ENCODE data around the gene OR56B4.
"Not testable (repeated sequence)": the region's sequence is repeated elsewhere in the genome, so short reads cannot be mapped to it uniquely, and the experiment has no call there.

The OR56B4 gene, protein sequence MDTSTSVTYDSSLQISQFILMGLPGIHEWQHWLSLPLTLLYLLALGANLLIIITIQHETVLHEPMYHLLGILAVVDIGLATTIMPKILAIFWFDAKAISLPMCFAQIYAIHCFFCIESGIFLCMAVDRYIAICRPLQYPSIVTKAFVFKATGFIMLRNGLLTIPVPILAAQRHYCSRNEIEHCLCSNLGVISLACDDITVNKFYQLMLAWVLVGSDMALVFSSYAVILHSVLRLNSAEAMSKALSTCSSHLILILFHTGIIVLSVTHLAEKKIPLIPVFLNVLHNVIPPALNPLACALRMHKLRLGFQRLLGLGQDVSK

DNA sequence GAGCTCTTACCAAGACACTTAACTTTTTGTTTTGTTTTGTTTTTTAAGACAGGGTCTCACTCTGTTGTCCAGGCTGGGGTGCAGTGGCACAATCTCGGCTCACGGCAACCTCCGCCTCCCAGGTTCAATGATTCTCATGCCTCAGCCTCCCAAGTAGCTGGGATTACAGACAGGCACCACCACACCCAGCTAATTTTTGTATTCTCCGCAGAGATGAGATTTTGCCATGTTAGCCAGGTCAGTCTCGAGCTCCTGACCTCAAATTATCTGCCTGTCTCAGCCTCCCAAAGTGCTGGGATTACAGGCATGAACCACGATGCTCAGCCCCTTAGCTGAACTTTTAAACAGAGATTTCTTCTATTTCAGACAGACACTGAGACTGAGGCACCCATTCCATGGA lies at the start of gene OR56B4:
OR56B4 (plus strand) TSS at position 301 of the 400 bp plus-strand sequence; CDS start at position 396, 95 bp downstream.
- DNase-seq (ENCODE audit: low spot score) = not testable (repeated sequence)

DNA sequence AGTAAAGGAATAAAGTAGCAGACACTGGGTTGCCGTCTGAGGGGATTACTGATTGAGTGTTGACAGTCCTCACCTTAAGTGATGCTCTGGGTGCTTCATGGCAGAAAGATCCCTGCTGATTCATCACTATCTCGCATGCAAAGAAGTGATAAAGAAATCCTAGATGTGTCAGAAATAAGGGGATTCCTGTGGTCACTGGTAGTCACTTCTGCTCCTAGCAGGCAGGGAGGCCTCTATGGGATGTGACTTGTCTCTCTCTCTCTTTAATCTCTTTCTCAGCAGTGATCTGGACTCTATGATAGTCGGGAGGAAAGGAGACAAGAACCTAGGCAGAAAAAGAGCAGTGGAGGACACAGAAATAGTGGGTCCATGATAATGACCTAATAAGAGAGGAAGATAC lies 46.0 kb upstream of the OR56B4 start:
- no peak for DNase-seq (ENCODE audit: low spot score)

DNA sequence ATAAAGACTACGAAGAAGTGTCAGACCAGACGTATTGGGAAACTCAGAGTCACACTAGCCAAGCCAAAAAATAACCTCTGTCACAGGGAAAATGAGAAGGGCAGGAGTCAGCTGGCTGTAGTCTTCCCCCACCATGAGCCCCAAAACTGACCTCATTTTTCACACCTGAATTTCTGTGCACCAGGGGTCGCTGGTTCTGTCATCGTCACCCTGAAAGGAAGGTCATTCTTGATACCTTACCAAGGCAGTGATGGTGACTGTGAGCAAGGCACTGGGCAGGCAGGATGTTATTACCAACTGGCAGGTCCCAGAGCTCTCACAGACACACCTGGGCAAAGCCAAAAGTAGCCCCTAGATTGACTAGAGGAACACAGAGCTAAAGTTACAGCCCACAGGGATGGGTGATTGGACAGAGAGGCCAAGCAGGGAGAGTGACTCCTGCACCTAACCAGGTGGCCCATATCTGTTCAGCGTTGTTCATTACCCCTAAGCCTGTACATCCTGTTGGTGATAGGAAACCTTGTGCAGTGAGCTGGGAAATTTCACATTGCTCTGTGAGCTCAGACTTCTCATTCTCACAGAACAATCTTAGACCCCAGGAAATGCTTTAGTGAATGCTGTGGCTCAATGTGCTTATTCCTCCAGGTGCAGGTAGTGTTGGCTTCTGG lies 44.7 kb upstream of the OR56B4 start:
- DNase-seq (ENCODE audit: low spot score) = no peak

DNA sequence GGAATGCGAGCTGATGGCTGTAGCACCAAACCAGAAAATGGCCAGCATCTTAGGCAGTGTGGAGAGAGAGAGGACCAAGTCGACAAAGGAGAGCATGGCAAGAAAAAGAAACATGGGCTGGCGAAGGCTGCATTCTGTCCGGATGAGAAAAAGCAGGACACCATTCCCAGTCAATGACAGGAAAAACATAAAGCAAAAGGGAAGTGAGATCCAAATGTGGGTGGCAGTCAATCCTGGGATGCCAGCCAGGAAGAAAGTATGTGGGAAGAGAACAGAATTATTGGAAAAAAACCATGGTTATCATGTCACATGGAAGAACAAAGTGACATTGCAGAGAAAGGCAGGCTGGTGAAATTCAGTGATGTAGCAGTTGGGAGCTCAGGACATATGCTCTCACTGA lies 40.0 kb upstream of the OR56B4 start:
- DNase-seq (ENCODE audit: low spot score) = no peak

DNA sequence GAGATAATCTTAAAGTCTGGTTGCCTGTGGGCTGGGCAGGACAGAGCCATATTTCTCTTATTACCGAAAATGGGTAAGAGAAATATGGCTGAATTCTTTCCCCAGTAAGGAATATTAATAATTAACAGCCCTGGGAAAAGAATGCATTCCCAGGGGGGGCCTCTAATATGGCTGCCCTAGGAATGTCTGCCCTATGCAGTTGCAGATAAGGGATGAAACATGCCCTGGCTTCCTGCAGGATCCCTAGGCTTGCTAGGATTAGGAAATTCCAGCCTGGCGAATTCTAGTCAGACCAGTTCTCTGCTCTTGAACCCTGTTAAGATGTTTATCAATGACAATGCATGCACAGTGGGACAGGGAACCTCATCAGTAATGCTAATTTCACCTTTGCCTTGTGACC lies 31.0 kb upstream of the OR56B4 start:
- DNase-seq (ENCODE audit: low spot score) = not testable (repeated sequence)

DNA sequence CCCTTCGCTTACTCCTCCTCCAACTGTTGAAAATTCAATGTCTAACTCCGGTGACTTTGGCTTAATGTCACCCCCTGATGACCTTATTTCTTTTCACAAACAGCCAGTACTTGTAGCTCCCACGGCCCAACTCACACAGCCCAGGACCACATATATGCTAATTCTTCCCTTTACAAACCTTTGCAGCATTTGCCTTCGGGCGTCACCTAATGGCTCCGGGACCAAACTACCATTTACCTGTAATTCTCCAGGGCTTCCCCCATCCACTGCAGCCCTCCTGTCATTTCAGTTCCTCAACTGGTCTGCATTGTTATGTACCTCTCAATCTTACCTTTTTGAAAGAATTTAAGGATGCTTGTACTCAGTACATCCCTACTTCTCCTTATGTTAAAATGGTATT lies 29.8 kb upstream of the OR56B4 start:
- DNase-seq (ENCODE audit: low spot score) = no peak

DNA sequence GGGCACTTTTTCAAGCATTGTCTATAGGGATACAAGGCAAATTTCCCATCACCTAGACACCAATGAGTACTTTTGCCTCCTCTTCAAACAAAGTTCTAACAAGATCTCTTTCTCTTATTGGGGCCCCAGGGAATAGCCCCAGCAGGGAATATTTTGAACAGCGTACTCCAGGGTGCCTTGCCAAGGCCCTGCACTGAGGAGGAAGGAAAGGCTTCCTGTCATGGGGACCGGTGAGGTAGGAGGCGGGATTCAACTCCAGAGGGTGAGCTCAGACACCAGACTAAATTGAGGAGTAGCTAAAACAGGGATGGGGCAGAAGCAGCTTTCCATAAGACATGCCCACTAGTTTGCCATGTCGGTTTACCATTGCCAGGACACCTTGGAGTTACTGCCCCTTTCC lies 28.0 kb upstream of the OR56B4 start:
- no peak for DNase-seq (ENCODE audit: low spot score)

DNA sequence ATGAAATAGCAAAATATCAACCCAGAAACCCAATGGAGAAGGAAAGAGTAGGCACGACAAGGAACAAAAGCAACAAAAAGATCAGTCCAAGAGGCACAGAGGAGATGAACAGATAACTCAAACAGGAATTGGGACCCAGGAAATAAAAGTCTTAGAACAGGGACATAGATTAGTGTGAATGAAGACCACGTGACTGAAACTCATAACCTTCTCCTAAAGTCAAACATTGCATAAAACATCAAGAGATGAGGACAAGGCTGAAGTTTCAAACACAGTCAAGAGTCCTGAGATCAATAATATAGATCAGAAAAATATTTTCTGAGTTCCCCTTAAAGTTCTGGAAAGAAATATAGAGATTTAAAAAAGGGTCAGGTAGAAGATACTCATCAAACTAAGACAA lies 24.4 kb upstream of the OR56B4 start:
- DNase-seq (ENCODE audit: low spot score) = no peak

DNA sequence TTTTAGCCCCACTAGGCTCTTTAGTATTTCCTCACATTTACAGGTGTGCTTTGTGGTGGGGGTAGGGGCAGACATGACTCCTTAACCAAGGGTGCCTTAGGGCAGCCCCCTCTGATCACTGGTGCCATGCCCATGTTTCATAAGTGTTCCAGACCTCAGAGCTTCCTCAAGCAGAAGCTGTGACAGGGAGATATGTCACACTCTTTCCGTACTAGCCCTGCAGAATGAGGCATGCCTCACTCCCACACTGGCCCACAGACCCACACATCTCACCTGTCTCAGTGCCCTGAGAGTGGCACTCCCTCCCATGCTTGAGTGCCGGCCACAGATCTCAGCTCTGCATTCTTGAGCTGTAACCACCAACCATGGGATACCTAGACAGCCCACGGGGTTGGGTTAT lies 22.9 kb upstream of the OR56B4 start:
- DNase-seq (ENCODE audit: low spot score) = no peak

DNA sequence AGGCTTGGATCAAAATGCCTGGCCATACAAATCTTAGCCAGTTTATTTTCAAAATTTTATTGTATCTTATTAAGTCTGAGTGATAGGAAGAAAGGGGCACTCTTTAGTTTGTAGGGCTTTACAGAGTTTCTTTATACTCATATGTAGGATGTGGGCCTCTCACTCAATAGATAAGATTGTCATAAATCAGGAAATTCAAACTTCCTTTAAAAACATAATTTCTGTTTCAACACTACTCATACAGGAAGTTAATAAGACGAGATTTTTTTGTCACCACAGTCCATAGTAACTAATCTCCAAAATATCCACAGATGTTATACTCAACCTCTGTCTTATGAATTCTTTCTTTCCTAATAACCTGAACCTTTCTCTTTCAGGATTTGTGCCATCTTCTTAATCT lies 13.3 kb upstream of the OR56B4 start:
- DNase-seq (ENCODE audit: low spot score) = no peak

DNA sequence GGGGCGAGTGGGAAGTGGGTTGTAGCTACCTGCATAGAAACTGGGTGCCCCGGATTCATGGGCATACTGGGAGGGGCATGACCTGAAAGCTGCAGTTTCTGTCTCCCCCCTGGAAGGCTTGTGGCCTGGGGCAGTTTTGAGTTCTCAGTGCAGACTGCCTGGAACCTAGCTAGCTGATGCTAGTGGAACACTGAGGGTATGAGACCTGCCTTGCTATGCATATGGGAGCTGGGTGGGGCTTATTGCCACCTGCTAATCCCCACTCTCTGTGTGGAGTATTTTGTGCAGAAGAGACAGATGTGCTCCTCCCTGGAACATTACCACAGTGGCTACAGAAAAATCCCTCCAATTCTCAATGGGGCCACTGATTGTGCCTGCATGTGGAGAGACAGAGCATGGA lies 11.7 kb upstream of the OR56B4 start:
- DNase-seq (ENCODE audit: low spot score) = no peak

DNA sequence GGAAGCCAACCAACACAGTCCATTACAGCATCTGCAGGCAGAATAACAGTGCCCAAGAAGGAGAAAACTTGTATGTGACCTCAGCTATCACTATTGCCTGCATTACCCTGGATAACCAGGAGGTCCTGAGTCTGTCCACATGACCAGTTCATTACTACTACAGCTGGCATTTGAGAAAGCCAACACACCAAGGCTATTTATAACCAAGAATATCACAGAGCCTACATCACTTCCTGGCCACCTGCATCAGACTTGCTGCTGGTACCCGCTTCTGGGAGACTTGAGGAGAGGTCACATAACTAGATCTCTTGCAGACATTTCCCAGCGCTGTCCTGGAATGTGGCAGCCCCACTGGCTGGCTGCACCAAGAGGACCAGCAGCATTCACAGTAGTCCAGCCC lies 11.1 kb upstream of the OR56B4 start:
- no peak for DNase-seq (ENCODE audit: low spot score)

DNA sequence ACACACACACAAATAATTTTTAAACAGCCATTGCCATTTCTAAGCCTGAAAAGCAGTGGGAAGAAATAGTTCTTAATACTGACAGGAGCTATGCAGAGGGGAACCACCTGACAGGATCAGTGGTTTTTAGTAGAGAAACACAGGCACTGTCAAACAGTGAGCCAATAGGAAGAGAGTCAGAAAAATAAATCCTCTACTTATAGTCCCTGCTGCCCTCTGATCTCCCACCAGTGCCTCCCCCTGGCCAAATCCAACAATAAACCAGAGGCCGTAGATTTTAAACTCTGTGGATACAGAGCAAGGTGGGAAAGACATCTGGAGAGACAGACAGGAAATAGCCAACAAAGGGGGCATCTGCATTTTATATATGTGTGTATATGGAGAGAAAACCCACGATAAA lies 7.9 kb upstream of the OR56B4 start:
- DNase-seq (ENCODE audit: low spot score) = no peak

DNA sequence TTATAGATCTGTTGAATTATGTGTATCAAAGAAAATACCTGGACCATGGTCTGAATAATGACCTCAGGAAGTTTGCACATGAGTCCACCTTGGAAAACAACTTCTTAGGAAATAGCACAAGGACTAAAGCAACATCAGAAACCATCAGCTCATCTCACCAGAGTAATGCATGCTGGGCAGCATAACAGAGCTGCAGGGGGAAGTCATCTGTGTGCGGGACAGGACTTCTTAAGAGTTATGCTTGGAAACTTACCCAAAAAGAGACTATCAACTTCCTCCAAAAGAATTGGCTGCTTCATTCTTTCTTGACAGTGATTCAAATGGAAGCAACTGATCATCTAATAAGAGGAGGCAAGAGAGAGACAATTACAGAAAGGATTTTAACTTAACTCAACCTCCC lies 2.5 kb downstream of the OR56B4 start:
- no peak for DNase-seq (ENCODE audit: low spot score)

DNA sequence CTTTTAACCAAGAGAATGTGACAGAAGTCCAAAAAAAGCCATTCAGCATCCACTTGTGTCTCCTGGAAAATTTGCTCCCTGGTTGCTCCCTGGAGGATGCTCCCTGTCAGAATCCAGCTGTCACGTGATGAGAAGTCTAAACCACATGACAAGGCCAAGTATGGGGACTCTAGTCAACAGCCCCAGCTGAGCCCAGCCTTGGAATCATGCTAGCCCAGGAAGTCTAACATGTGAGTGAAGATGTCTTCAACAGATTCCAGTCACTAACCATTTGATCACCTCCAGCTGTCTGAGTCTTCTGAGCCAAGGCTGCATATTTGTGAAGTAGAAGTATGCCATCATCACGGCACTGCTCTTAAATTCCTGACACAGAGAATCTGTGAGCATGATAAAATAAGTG lies 4.2 kb downstream of the OR56B4 start:
- no peak for DNase-seq (ENCODE audit: low spot score)

DNA sequence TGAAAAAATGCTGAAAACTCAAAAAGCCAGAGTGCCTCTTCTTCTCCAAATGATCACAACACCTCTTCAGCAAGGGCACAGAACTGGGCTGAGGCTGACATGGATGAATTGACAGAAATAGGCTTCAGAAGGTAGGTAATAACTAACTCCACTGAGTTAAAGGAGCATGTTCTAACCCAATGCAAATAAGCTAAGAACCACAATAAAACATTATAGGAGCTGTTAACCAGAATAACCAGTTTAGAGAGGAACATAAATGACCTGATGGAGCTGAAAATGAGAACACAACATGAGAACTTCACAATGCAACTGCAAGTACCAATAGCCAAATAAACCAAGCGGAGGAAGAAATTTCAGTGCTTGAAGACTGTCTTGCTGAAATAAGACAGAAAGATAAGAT lies 9.2 kb downstream of the OR56B4 start:
- DNase-seq (ENCODE audit: low spot score) = no peak

DNA sequence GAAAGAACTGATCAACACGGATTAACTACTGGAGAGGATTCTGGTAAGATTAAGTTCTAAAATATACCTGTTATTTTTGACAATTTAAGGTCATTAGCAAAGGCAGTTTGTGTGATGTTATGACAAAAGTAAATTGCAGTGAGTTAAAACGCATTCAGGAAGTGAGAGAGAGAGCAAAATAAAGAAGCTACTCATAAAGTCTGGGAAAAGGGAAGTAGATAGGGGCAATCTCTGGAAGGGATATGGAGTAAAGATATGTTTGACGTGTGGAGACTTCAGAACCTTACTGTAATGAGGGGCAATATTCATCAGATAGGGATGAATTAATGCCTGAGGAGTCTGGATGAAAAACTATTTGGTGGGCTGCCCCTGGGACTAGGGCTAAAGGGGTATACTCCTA lies 16.8 kb downstream of the OR56B4 start:
- DNase-seq (ENCODE audit: low spot score) = no peak

DNA sequence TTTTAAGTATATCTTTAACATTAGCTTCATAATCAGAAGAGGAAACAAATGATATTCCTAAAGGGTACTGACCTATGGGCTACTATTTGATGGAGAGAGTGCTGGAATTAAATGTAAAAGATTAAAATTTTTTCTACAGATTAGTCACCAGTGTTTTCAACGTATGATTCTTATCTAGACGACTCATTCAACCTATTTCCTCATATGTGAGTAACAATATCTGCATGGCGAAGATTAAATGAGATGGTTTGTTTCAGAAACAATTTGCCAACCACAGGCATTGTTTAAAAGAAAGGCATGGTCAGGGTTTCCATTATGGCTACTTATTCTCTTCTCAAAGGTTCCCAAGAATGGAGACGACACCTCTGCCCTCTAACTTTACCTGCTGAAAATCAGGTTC lies 20.4 kb downstream of the OR56B4 start:
- DNase-seq (ENCODE audit: low spot score) = no peak

DNA sequence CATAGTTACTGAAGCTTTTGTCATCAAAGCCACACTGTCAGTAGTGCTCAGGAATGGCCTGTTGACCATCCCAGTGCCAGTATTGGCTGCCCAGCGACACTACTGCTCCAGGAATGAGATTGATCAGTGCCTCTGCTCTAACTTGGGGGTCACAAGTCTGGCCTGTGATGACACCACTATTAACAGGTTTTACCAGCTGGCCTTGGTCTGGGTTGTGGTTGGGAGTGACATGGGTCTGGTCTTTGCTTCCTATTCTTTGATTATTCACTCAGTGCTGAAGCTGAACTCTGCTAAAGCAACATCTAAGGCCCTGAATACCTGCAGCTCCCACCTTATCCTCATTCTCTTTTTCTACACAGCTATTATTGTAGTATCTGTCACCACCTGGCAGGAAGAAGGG lies 21.5 kb downstream of the OR56B4 start:
- DNase-seq (ENCODE audit: low spot score) = no peak

DNA sequence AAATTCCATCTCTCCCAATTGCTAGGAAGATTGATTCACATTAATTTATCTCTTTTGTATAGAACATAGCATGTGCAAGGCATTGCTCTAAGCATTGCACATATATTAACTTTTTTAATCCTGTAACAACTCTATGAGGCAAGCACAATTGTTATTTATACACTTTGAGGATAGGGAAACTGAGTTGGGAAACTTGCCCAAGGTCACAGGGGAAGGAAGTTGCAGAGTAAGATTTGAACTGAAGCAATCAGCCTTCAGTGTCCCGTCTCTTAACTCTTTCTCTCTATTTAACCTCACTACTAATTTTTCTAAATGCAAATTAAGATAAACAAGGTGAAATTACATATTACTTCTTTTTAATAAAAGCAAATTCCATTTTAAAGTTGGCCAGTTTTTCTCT lies 22.2 kb downstream of the OR56B4 start:
- no peak for DNase-seq (ENCODE audit: low spot score)

DNA sequence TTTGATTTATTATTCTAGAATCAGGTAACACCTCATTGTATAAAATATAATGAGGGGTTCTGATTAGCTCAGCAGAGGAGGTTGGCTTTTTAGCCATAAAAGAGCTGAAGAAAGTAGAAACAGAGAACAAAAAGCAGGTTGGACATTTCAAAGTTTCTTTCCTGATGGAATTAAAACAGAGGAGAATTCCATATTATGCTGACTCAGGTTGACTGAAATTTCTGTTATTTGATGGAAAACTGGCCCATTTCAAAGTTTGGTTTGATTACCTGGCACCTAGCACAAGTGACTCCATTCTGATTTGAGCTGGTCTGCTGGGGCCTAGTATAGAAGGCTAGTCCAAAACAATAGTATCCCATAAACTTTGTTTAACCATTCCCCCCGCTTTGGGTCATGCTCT lies 24.9 kb downstream of the OR56B4 start:
- DNase-seq (ENCODE audit: low spot score) = no peak

DNA sequence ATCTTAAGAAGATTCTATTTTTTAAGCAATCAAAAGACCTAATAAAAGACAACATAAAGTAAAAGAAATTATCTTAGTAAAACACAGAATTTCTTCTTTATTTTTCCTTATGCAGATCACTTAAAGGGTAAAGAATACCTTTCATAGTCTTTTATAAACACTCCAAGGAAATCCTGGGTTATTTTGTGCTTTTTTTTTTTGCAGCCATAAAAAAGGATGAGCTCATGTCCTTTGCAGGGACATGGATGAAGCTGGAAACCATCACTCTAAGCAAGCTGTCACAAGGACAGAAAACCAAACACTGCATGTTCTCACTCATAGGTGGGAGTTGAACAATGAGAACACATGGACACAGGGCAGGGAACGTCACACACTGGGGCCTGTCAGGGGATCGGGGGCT lies 28.5 kb downstream of the OR56B4 start:
- not testable (repeated sequence) for DNase-seq (ENCODE audit: low spot score)

DNA sequence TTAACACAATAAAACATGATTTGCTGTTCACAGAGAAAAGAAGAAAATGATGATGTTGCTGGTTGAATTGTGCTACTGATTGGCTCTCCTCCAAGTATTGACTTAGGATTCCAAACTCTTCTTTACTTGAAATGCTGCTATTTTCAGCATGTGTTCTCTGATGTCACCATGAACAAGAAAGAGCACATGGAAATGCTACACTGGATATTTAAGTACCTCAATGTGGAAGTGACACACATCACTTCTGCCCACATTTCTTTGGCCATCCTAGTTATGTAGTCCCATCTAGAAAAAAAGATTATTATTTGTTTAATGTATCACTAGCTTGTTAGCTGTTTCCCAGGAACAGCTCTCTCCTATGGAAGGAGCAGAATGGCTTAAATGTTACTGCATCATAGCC lies 35.5 kb downstream of the OR56B4 start:
- no peak for DNase-seq (ENCODE audit: low spot score)

DNA sequence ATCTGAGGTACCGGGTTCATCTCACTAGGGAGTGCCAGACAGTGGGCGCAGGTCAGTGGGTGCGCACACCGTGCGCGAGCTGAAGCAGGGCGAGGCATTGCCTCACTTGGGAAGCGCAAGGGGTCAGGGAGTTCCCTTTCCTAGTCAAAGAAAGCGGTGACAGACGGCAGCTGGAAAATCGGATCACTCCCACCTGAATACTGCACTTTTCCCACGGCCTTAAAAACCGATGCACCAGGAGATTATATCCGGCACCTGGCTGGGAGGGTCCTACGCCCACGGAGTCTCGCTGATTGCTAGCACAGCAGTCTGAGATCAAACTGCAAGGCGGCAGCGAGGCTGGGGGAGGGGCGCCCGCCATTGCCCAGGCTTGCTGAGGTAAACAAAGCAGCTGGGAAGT lies 36.3 kb downstream of the OR56B4 start:
- not testable (repeated sequence) for DNase-seq (ENCODE audit: low spot score)
